ENCODE measurements around the gene GNAT3.

DNA sequence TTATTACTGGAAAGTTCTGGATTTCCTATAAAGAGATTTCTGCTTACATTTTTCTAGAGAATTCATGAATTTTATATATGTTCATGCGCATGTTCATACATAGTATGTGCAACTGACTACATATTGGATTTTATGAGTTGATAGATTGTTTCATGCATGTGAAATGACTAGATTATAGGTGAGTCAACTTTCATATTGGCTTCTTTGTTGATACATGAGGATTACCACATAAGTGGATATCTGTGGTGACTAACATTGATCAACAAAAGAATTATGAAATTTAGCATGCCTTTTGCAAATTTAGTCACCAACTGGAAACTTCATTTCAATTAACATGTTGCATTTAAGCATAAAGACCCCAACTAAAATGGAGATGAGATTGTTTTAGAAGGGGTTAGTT, 99.0 kb downstream of the GNAT3 start:
- TF ChIP-seq, protein P1, sequence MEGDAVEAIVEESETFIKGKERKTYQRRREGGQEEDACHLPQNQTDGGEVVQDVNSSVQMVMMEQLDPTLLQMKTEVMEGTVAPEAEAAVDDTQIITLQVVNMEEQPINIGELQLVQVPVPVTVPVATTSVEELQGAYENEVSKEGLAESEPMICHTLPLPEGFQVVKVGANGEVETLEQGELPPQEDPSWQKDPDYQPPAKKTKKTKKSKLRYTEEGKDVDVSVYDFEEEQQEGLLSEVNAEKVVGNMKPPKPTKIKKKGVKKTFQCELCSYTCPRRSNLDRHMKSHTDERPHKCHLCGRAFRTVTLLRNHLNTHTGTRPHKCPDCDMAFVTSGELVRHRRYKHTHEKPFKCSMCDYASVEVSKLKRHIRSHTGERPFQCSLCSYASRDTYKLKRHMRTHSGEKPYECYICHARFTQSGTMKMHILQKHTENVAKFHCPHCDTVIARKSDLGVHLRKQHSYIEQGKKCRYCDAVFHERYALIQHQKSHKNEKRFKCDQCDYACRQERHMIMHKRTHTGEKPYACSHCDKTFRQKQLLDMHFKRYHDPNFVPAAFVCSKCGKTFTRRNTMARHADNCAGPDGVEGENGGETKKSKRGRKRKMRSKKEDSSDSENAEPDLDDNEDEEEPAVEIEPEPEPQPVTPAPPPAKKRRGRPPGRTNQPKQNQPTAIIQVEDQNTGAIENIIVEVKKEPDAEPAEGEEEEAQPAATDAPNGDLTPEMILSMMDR (IDR thresholded peaks at IDR 0.05; ENCODE audit: borderline replicate concordance, extremely low read depth, low read length, poor library complexity, severe bottlenecking) = no peak
- TF ChIP-seq EZH2 (IDR thresholded peaks at IDR 0.05; ENCODE audit: borderline replicate concordance, low read depth, low read length, severe bottlenecking) = no peak

Measured in DND-41 (cell line).